BLaER1 treated with 17β-estradiol and CSF1 and Interleukin-3, amounts not matched to agents 10 nM and 100 nM (cell line): ENCODE data around the gene TTYH3.

ENCODE experiments used
- H3K27ac ChIP-seq, 11 experiments: shearing (Covaris generic); formaldehyde crosslinking; 2 replicates each; pipeline ENCODE4 v1.8.1; 2022
- H3K27me3 ChIP-seq, 11 experiments: shearing (Covaris generic); formaldehyde crosslinking; 2 replicates each; pipeline ENCODE4 v1.8.1; 2022
- H3K36me3 ChIP-seq, 11 experiments: shearing (Covaris generic); formaldehyde crosslinking; 2 replicates each; pipeline ENCODE4 v1.8.1; 2022
- H3K4me1 ChIP-seq, 10 experiments: shearing (Covaris generic); formaldehyde crosslinking; 2 replicates each; pipeline ENCODE4 v1.8.1; 2022
- H3K4me2 ChIP-seq, 11 experiments: shearing (Covaris generic); formaldehyde crosslinking; 2 replicates each; pipeline ENCODE4 v1.8.1; 2022
- H3K4me3 ChIP-seq, 10 experiments: shearing (Covaris generic); formaldehyde crosslinking; 2 replicates each; pipeline ENCODE4 v1.8.1; 2022
- H3K9ac ChIP-seq, 11 experiments: shearing (Covaris generic); formaldehyde crosslinking; 2 replicates each; pipeline ENCODE4 v1.8.1; 2022
- H3K9me3 ChIP-seq, 11 experiments: shearing (Covaris generic); formaldehyde crosslinking; replicated peaks in 1 of 11; 2 replicates each; pipeline ENCODE4 v1.8.1; 2022
- H4K20me1 ChIP-seq, 11 experiments: shearing (Covaris generic); formaldehyde crosslinking; 2 replicates each; pipeline ENCODE4 v1.8.1; 2022
- Cebpa-rat ChIP-seq, 11 experiments: shearing (Covaris generic); IDR thresholded peaks; 2 replicates each; pipeline ENCODE4 v1.8.1; 2022

Gene TTYH3

DNA sequence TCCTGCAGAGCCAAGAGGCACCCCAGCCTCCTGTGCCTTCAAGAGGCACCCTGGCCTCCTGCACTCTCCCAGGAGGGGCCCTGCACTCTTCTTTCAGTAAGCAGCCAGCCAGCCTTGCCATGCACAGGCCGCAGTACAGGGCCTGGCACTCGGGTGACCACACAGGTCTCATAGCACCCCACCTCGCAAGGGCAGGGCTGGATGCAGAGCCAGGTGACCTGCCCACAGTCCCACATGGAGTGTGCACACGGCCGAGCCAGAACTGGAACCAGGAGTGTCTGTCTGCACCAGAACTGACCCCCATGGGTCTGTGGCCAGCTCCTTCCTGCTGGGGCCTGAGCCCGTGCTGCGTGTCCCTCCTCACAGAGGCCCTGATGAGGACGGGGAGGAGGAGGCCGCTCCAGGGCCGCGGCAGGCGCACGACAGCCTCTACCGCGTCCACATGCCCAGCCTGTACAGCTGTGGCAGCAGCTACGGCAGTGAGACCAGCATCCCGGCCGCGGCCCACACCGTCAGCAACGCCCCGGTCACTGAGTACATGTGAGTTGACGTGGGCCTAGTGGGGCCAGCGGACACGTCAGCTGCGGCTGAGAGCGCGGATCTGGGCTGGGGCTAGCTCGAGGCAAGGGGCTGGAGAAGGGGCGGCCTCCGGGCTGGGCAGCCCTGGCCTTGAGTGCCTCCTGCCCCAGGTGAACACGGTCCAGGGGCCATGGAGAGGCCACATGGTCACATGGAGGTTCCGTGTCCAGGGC is 26.3 kb downstream of the TTYH3 start:
- Histone ChIP-seq H3K36me3 (peaks cover 77 to 98% (median 96%) of the 10 kb centered on the region in 11 experiments), H3K4me3 (no peak overlapping the region), H3K9ac (peak overlapping the region in 3 of 11 experiments; percentile 4 to 13 (median 7); a peak in 2 of 22 replicates), H3K27me3 (no peaks in the 10 kb centered on the region), H3K27ac (no peak overlapping the region), H3K4me1 (peaks cover 0 to 57% (median 48%) of the 10 kb centered on the region in 10 experiments; a peak in 16 of 20 replicates), H3K9me3 (no peaks in the 10 kb centered on the region), H3K4me2 (peak overlapping the region in 1 of 11 experiments; percentile 16; a peak in 1 of 22 replicates), H4K20me1 (peaks cover 55 to 99% (median 72%) of the 10 kb centered on the region in 11 experiments; a peak in 21 of 22 replicates)
- TF ChIP-seq Cebpa-rat (IDR thresholded peaks at IDR 0.05) = no peak

DNA sequence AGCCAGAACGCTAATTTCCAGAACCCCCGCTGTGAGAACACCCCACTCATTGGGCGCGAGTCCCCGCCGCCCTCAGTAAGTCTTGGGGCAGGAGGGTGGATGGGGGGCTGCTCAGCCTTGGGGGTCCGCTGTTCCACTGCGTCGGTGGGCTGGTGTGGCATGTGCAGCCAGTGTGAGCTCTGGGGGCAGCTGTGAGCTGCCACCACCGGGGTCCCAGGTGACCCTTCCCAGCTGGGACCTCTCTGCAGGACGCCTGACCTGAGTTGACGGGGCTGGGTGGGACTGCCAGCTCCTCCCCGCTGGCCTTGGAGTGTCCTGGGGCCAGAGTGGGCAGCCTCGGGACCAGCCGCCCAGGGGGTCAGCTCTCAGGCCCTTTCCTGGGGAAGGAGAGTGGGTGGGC is 27.2 kb downstream of the TTYH3 start:
- H3K4me3 ChIP-seq = no peak overlapping the region
- peak overlapping the region in 3 of 11 experiments; percentile 22 to 47 (median 38); a peak in 2 of 22 replicates for H3K9ac ChIP-seq
- H4K20me1 ChIP-seq = peaks cover 61 to 99% (median 78%) of the 10 kb centered on the region in 11 experiments; a peak in 21 of 22 replicates
- H3K27me3 ChIP-seq = no peaks in the 10 kb centered on the region
- H3K4me1 ChIP-seq = peaks cover 3 to 64% (median 49%) of the 10 kb centered on the region in 10 experiments; a peak in 16 of 20 replicates
- H3K27ac ChIP-seq = 0 out of 22 replicates have a peak overlapping the region, but pooled peaks of 1 of the 11 experiments have one; percentile 8
- no peaks in the 10 kb centered on the region for H3K9me3 ChIP-seq
- H3K4me2 ChIP-seq = peak overlapping the region in 5 of 11 experiments; percentile 16 to 54 (median 46); a peak in 5 of 22 replicates
- H3K36me3 ChIP-seq = peaks cover 69 to 98% (median 94%) of the 10 kb centered on the region in 11 experiments
- TF ChIP-seq Cebpa-rat (IDR thresholded peaks at IDR 0.05) = no peak

DNA sequence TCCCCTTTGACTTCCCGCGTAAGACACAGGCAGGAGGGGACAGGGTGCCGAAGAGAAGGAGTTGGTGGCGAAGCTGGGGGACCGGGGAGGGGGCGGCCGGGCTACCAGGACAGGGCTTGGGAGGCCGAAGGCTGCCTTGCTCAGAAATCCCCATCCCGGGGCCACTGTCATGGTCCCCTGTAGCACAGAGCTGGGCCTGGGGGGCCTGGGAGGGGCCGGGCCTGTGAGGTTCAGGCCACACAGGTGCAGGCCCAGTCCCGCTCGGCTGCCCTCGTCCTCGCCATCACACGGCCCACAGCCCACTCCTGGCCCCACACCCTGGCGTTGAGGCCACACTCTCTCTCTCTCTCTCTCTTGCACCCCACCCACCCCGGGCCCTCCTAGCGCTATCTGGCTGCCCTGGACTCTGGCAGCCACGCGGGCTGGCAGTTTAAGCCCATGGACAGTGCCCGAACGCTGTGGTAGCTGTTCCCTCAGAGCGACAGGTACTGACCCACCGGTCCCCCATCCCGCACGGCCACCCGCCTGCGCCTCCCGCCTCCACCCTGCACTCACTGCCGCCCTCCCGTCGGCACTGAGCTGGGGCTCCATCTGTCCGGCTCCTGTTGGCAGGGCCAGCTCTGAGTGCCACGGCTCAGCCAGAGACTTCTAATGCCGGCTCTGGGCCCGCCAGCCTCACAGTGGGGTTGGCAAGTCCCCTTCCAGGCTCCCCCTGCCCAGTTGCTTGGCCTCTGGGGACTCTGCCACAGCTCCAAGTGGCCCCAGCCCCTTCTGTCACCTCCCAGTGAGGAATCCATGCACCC is 28.0 kb downstream of the TTYH3 start:
- Histone ChIP-seq H4K20me1 (peaks cover 61 to 95% (median 81%) of the 10 kb centered on the region in 11 experiments; a peak in 21 of 22 replicates), H3K4me3 (no peak overlapping the region), H3K27me3 (no peaks in the 10 kb centered on the region), H3K9ac (peak overlapping the region in 5 of 11 experiments; percentile 22 to 47 (median 26); a peak in 5 of 22 replicates), H3K9me3 (no peaks in the 10 kb centered on the region), H3K27ac (peak overlapping the region in 3 of 11 experiments; percentile 14 to 30 (median 17); a peak in 3 of 22 replicates), H3K4me2 (peak overlapping the region in 7 of 11 experiments; percentile 2 to 54 (median 46); a peak in 10 of 22 replicates), H3K4me1 (peaks cover 3 to 68% (median 50%) of the 10 kb centered on the region in 10 experiments; a peak in 16 of 20 replicates), H3K36me3 (peaks cover 60 to 91% (median 86%) of the 10 kb centered on the region in 11 experiments)
- no peak for TF ChIP-seq Cebpa-rat (IDR thresholded peaks at IDR 0.05)

DNA sequence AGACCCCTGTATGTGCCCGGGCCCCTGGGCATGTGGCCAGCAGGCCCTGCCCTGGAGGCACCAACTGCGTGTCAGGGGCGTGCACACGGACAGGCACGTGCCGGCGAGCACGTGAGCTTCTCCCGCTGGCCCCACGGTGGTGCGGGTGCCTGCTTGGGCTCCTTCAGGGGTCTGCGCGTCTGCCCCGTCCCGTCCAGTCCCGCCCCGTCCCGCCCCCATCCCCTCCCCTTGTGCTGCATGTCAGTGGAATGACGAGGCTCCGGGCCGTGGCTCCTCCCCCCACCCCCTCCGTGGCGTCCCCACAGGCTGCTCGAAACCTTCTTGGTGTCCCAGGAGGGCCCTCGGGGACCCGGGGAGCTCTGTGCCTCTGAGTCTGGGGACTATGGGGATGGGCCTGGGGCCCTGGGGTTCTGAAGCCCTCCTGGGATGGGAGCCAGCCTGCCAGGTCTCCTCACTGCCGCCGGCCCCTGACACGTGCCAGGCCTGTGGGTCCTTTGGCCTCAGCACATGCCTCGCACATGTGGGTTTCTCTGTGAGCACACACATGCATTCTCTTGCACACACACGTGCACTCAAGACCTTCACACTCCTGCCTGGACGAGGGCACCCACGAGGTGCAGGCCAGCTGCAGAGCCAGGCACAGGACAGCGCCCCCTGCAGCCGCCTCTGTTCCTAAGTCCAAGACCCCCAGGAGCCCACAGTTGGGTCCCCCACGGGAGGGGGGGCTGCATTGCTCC is 28.7 kb downstream of the TTYH3 start:
- Histone ChIP-seq H3K36me3 (peaks cover 54 to 83% (median 78%) of the 10 kb centered on the region in 11 experiments), H3K4me3 (no peak overlapping the region), H3K27ac (peak overlapping the region in 5 of 11 experiments; percentile 14 to 48 (median 27); a peak in 5 of 22 replicates), H3K9ac (peak overlapping the region in 5 of 11 experiments; percentile 11 to 33 (median 26); a peak in 4 of 22 replicates), H3K4me1 (peaks cover 8 to 71% (median 54%) of the 10 kb centered on the region in 10 experiments), H4K20me1 (peaks cover 61 to 90% (median 83%) of the 10 kb centered on the region in 11 experiments; a peak in 21 of 22 replicates), H3K27me3 (no peaks in the 10 kb centered on the region), H3K4me2 (peak overlapping the region in 7 of 11 experiments; percentile 23 to 54 (median 46); a peak in 11 of 22 replicates), H3K9me3 (no peaks in the 10 kb centered on the region)
- no peak for TF ChIP-seq Cebpa-rat (IDR thresholded peaks at IDR 0.05)

DNA sequence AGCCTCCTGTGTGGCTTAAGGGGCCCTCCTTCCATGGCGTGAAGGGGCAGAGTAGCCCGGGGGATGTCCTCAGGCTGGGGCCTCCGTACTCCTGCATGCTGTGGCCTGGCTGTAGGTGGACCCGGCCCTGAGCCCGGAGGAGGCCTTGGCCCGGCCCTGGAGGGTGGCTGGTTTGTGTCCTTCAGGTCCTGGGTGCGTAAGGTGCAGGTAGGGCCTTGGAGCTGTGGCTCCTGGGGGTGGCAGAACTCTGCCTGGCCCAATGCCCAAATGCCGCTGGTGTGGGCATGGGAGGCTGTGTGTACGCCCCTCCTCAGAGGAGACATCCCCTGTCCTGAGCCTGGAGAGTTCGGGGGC is 29.3 kb downstream of the TTYH3 start:
- H4K20me1 ChIP-seq = peaks cover 61 to 90% (median 85%) of the 10 kb centered on the region in 11 experiments; a peak in 21 of 22 replicates
- peak overlapping the region in 3 of 11 experiments; percentile 2 to 29 (median 11); a peak in 2 of 22 replicates for H3K9ac ChIP-seq
- H3K27me3 ChIP-seq = no peaks in the 10 kb centered on the region
- H3K27ac ChIP-seq = peak overlapping the region in 2 of 11 experiments; percentile 27 to 48; a peak in 3 of 22 replicates
- no peak for TF ChIP-seq Cebpa-rat (IDR thresholded peaks at IDR 0.05)
- peaks cover 49 to 78% (median 72%) of the 10 kb centered on the region in 11 experiments for H3K36me3 ChIP-seq
- H3K4me3 ChIP-seq = no peak overlapping the region
- peak overlapping the region in 7 of 11 experiments; percentile 1 to 43 (median 23); a peak in 7 of 22 replicates for H3K4me2 ChIP-seq
- H3K4me1 ChIP-seq = peaks cover 12 to 76% (median 58%) of the 10 kb centered on the region in 10 experiments
- no peaks in the 10 kb centered on the region for H3K9me3 ChIP-seq

DNA sequence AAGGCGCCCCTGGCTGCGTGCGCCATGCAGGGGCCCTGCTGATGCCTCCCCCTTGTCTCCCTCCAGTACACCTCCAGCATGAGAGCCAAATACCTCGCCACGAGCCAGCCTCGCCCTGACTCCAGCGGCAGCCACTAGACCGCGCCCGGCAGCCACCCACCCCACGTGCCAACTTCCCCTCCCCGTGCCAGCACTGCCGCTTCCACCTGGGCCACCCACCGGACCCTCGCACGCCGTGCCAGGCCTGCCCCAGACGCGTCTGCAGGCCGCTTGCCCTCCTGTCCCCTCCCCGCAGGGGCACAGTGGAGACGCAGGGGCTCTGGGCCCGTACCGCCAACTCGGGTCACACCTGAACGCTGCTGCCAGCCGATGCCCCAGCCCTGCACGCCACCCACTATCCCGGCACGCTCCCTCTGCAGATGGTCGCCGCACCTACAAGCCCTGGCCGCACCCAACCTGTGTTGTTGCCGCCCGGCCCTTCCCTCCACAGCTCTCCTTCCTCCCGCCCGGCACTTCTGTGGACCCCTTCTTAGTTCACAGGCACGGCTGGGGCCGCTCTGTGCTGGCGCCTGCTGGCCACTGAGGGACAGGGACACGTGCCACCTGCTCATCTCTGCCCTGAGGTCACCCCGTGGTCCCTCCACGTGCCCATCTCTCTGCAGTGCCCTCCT is 30.0 kb downstream of the TTYH3 start:
- H3K36me3 ChIP-seq = peaks cover 42 to 71% (median 66%) of the 10 kb centered on the region in 11 experiments
- H3K27ac ChIP-seq = peak overlapping the region in 2 of 11 experiments; percentile 27 to 48; a peak in 3 of 22 replicates
- peaks cover 12 to 78% (median 59%) of the 10 kb centered on the region in 10 experiments for H3K4me1 ChIP-seq
- peaks cover 61 to 83% (median 79%) of the 10 kb centered on the region in 11 experiments; a peak in 21 of 22 replicates for H4K20me1 ChIP-seq
- no peak overlapping the region for H3K4me3 ChIP-seq
- no peak for TF ChIP-seq Cebpa-rat (IDR thresholded peaks at IDR 0.05)
- no peaks in the 10 kb centered on the region for H3K27me3 ChIP-seq
- 0 out of 22 replicates have a peak overlapping the region, but pooled peaks of 1 of the 11 experiments have one; percentile 29 for H3K9ac ChIP-seq
- peak overlapping the region in 2 of 11 experiments; percentile 1 to 23; a peak in 2 of 22 replicates for H3K4me2 ChIP-seq
- no peaks in the 10 kb centered on the region for H3K9me3 ChIP-seq
